ENCODE results near the gene KCNF1.
"Not testable (repeated sequence)": the region's sequence is repeated elsewhere in the genome, so short reads cannot be mapped to it uniquely, and the experiment has no call there.

Gene KCNF1

GRCh38 chr2:10947446-10948187 is 35.9 kb downstream of the KCNF1 start:
- no peak for FAIRE-seq

- FAIRE-seq: no peak
Observed at GRCh38 chr2:10948188-10948564, 36.4 kb downstream of the KCNF1 start.

DNA sequence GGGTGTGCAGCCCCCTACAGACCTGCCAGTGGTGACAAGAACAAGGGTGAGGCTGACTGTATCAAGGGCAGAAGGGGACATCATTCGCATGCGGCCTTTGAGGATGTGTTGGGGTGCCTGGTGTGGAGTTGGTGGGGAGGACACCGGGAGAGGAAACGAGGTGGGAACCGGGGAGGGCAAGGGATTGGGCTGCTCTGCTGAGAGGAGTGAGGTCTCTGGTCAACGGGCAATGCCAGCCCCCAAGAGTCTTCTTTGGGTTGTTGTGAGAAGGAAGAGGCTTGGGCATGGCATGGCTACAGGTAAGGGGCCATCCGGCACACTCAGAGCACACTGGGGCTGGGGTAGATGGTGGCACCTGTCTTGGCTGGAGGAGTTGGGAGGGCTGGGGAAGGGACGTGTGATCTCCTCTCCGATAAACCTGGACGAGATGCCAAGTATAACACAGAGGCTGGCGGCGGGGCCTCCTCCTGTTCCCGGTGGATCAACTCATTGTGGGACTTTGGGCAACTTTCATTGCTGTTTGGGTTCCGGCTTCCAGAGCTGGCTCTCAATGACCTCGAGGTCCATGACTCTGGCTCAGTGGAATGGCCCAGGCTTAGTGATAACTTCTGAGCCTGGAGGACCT is 37.0 kb downstream of the KCNF1 start:
- no peak for FAIRE-seq

DNA sequence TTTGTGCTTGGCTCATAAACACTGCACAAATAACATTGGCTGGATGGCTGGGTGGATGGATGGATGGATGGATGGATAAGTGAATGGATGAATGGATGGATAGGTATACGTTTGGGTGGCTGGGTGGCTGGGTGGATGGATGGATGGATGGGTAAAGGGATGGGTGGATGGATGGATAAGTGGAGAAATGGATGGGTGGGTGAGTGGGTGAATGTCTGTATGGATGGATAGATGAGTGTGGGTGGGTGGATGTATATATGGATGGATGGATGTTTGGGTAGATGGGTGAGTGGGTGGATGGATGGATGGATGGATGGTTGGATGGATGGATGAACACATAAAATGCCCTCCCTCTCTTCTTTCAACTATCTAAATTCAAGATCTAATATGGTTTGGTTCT is 38.1 kb downstream of the KCNF1 start:
- no peak for FAIRE-seq

GRCh38 chr2:10951558-10952414 is 40.1 kb downstream of the KCNF1 start:
- no peak for FAIRE-seq

- FAIRE-seq: no peak
Observed at GRCh38 chr2:10954416-10954815, 42.7 kb downstream of the KCNF1 start.

DNA sequence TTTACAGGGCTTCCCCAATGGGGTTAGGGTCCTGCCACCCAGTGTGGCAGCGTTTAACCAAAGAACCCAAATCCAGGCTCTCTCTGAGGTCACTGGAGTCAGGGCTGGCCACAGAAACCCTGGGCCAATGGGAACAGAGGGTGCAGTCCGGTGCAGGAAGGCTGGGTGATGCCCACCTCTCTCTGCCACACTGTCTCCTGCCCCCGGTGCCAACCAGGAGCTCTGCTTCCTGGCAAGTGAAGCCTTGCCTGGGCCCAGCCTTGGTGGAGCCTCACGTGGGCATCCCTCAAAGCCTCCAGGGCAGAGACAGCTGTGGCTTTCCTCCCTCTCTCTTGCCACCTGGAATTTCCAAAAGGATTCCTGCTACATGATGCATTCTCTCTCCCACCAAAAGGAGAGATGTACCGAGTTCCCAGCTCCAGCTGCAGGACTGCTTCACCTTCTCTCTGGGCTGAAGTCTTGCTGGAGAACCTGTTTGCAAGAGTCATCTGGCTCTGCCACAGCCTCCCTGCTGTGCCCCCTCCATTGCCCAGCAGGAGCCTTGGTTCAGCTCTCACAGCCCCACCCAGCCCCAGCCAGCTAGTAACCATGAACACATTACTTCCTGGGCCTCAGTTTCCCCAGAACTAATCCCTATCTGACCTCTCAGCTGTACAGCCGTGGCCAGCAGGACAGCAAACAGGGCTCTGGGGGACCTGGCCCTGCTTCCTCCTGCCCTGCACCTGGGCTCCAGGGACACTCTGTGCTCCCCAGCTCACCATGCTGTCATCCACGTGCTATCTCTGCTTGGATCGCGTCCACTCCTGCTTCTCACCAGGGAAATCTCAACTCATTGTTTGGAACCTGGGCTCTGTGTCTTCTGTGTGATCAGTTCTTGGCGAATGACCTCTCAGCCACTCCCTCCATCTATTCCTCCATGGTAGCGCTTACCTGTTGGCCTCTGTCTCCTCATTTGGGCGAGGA is 43.4 kb downstream of the KCNF1 start:
- FAIRE-seq: no peak

DNA sequence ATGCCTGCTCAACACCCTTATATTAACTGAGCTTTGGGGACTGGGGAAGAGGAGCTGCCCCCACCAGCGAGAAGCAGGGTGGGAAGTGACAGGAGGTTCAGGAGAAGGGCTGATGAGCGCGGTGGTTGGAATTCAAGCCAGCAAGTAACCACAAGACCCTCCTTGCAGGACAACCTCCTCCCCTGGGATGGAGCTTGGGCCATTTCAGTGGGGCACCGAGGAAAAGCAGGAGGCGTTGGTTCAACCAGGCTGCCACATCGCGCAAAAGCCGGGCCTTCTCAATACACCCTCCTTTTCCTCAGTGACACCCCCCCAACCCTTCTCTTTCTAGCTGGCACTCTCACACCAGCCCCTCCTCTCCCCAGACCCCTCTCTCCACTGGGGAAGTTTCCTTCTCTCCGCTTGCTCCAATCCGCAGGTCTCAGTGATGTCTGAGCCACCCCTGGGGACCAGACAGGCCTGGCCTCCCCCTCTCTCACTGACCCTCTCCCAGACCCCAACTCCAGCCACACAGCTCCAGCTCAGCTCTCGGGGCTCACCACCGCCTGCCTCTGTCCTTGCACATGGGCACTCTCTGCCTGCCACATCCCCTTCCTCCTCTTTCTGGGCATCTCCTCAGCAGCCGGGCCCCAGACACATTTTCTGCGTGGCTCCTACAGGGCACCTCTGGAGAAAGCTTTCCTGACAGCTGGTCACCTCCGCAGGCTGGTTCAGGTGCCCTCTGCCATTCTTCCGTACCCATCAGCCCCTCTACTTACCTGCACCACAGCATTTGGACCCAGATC is 44.5 kb downstream of the KCNF1 start:
- FAIRE-seq: no peak

DNA sequence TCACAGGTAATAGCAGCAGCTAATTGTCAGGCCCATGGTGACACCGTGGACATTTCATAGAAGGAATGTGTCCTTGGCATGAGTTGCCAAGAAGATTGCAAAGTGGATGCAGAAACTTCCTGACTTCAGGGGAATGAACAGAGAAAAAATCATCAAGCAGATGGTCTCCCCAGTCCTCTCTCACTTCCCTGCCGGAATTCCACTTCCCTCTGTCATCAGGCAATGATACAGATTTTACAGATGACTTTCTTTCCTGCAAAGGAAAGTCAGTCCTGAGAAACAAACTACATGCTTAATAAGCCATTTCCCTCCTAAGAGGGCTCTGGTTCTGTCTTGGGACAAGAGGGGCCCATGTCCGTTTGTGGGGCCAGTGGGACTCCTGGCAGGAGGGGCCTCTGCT is 45.7 kb downstream of the KCNF1 start:
- no peak for FAIRE-seq

DNA sequence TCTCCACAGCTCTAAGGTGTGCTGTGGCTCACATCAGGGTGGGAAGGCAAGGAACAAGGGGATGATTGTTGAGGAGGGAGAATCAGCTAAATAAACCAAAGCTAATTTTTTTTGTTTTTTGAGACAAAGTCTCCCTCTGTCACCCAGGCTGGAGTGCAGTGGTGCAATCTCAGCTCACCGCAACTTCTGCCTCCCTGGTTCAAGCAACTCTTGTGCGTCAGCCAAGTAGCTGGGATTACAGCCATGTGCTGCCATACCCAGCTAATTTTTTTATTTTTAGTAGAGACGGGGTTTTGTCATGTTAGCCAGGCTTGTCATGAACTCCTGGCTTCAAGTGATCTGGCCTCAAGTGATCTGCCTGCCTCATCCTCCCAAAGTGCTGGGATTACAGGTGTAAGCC is 46.7 kb downstream of the KCNF1 start:
- FAIRE-seq: not testable (repeated sequence)

DNA sequence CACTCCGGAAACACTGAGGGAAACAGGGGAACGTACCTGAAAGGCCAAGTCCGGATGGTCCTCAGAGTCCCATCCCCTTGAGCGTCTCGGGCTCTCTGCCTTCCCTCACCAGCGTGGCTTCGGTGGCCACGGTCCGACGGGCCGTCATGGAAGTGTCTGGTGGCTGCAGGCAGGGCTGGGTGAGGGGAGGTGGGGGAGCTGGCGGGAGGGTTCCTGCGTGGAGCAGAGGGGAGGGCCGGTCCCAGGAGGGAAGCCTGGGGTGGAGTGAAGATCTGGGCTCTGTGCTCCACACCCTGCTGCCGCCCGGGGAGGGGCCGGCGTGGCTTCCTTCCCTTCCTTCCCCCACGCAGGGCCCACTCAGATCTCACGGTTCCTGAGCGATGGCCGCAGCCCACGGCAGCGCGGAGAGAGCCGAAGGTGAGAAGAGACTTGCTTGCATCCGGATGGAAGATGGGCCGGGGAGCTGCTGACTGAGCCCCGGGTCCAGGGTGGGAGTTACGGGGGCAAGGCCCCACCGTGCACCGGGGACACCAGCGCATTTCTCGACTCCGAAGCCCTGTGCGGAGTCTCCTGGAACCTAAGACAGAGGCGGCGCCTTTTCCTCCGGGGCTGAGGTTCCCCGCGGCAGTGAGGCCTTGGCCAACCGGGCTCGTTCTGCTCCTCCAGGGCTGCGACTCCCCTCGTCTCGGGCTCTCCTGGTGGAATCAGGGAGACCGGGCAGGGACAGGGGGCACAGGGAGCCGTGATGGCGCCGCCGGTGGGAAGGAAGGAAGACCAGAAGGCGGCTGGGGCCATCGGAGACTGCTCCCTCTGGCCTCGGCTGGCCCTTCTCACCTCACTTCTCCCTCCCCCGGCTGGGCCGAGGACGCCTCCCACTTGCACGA is 49.1 kb downstream of the KCNF1 start:
- no peak for FAIRE-seq

DNA sequence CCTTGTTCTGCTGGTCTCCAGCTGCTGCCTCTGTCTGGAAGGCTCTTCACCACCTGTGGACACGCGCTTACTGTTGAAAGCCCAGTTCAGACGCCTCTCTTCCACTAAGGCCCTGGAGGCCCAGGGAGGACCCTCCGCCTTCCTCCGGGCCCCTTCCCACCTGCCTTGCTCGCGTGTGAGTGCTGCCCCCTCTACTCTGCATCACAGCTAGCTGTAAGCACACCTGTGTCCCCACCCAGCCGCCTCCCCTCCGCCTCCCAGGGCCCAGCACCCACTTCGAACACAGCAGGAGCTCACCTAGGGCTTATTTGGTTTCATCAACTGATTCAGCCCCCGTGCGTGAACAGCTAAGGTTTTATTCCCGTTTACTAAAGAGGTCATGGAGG is 49.7 kb downstream of the KCNF1 start:
- FAIRE-seq: no peak

- FAIRE-seq: no peak
Observed at GRCh38 chr2:10962004-10962403, 50.3 kb downstream of the KCNF1 start.

GRCh38 chr2:10963155-10963554 is 51.4 kb downstream of the KCNF1 start:
- FAIRE-seq: no peak
